ENCODE data around the gene RASL10A.

The RASL10A gene

DNA sequence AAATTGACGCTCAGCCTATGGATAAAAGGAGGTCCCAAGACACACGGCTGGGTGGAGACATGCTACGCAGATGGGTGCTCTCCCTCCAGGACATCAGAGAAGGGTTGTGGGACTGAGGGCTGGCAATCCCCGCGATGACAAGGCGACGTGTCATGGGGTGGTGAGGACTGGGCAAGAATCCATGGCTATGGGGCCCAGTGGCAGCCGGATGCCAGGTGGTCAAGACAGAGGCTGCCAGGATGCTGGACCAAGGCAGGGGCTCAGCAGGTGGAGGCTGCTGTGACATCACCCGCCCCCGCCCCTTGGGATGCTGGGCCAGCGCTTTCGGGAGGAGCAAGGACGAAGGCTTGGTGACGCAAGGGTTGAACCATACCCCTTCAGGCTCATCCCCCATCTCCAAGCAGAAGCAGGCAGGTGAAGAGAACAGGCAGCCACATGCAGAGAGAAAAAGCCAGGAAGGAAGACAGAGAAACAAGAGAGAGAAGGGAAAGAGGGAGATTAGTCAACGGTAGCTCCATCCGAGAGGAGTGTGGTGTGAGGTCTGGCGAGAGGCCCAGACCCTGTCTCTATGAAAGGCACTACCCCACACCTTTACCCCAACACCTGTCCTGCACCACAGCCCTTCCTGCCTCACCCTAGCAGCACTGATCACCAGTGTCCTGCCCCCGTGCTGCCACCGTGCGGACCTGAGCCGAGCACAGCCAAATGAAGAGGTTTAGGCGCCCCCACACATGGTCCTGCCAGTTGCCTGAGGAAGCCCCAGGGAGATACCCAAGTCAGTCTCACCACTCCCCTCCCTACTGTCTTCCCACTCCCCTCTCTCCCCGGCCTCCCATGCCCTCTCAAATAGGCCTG, 24.1 kb upstream of the RASL10A start:
- in situ Hi-C loops (cut with HindIII; ENCODE audit: low sequenced_read_pairs) = no loop called here

DNA sequence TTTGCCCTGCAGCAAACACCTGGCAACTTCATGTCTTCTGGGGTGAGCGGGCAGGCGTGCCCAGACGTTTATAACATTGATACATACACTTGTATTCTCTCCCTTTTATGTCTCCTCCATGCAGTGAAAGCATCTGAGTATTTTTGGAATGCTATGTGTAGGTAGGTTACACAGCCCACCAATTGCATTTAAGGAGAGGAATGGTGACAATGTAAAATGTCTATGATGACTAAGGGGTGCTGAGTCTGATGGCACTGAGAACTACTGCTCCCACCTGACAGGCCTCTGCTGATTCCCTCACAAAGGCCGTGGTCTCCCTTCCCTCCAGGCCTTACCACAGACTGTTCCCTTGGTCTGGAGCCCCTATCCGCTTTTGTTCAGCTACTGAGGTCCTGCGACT, 22.9 kb upstream of the RASL10A start:
- in situ Hi-C loops (cut with HindIII; ENCODE audit: low sequenced_read_pairs) = no loop called here

DNA sequence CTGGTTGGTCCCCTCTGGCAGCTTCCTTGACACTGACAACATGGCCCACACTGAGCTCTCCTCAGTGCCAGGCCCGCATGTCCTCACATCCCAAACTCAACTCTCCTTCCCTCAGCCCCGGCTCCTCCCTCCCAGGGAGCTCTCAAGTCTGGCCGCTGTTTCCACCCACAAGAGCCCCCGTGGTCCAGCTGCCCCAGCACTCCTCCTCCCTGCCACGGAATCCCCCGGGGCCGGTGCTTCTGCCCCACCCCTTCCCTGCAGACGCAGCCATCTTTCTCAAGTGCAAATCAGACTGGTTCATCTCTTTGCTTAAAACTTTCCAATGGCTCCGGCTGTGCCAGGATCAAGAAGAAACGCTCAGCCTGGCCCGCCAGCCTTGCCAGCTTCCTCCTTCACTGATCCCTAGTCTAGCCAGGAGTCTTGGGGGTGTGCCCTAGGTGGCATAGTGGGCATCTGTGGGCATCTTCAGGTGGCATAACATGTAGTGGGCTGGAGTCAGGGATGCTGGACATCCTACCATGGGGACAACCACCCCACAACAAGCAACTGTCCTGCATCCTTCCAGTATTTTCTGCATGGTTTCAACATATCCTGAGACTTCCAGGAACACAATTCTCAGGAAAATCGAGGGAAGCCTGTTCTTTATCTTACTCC, 22.3 kb upstream of the RASL10A start:
- in situ Hi-C loops (cut with HindIII; ENCODE audit: low sequenced_read_pairs) = no loop called here

DNA sequence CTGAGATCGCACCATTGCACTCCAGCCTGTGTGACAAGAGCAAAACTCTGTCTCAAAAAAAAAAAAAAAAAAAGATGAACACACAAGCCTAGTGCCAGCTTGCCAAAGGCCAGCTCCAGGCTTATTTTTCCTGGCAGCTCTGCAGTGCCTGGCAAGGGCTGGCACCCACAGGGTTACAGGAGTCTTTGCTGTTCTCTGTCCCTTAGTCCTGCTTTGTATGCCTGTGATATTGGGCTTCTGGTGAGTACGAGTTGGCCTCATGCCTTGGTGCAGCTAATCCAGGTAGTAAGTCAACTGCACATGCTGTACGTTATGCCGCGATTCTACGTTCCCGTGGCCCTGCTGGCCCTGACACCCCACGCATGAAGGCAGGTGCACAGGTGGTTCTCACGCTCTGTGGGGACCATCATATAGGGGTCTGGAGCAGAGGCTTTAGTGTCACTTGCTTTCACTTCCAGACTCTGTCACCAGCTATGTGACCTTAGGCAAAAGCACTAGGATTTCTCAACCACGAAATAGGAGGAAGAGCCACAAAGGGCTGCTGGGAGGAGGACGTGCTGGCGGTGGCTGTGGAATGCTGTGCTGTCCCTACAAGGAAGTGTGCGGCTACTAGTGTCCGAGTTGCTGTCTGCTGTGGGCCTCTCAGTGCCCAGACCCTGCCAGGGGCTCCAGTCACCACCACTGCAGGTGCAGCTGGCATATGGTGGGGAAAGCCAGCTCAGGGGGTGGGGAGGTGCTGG, 21.4 kb upstream of the RASL10A start:
- in situ Hi-C loops (cut with HindIII; ENCODE audit: low sequenced_read_pairs) = no loop called here

DNA sequence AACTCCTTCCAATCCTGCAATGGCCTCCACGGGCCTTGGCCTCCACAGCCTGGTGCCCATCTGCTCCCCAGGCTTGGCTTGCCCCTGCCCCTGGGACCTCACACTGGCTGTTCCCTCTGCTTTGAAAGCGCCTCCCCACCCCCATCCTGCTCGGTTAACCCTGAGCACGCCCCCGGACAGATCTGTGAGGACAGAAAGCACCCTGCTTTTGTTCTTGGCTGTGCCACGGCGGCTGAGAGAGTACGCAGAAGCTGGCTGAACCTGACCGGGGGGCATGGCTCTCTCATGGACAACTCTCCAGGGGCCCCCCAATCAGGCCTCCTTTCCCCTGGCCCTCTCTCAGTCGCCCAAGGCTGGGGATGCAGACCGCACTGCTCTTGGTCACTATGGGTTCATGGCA, 20.2 kb upstream of the RASL10A start:
- in situ Hi-C loops (cut with HindIII; ENCODE audit: low sequenced_read_pairs) = no loop called here

DNA sequence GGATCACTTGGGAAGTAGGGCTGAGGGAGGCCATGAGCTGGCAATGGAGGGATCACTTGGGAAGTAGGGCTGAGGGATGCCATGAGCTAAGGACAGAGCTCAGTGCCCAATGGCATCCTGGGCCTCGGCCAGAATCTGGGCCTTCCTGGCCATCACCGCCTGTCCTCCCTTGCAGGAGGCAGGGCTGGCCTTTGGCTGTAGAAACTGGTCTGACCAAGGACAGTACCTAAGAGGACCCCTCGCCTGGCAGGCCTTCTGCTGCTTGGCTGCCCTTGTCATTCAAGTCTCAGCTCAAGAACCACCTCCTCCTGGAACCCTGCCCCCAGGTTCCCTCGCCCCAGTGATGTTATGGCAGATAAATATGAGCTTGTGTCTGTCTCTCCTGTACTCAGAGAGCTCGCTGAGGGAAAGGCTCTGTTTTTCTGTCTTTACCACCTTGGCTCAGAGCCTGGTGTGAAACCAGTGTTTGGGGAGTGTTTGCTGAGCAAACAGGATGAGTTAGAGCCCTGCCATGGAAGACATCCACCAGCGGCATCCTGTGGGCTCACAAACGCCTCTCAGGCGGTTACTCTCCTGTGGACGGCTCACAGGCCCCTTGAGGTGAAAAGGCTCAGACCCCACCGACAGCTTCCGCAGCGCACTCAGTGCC, 19.3 kb upstream of the RASL10A start:
- in situ Hi-C loops (cut with HindIII; ENCODE audit: low sequenced_read_pairs) = no loop called here

DNA sequence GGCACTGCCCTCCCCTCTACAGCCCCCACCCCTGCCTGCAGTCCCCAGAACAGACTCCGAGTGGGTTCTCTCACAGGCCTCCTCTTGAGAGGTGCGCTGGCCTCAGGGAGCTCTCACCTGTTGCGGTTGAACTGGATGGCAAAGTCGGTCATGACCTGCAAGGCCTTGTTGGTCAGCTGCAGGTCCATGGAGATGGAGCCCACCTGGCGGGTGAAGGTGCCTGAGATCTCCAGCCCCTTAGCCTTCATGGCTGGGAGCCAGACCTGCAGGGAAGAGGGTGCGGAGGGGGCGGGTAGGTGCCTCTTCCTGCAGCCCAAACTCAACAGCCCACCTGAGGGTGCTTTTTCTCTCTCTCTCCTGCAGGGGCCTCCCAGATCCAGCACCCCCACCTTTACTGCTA, 18.7 kb upstream of the RASL10A start:
- in situ Hi-C loops (cut with HindIII; ENCODE audit: low sequenced_read_pairs) = no loop called here

DNA sequence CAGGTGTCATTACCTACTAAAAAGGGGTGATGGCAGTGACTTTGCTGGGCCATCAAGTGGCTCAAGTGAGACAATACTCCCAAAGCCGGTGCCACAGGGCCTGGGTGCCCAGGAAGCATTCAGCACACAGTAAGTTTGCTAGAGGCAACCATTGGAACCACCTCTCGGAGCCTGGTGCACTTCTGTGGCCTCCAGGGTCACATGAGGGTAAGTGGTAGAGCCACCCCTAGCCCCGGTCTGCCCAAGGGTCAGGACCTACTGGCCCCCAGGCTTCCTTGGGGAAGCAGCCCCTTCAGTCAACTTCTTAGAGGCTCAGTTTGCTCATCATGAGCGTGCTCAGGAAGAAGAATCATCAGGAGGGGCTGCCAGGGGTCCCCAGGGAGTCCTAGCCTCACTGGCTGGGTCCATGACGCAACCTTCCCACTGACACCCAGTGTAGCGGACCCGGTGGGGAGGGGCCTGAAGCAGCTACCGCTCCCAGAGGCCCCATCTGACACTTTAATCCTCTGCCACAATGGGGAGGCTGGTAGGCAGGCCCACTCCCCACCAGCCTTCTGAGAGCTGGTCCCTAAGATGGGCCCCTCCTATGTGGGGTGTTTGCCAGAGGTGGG, 17.5 kb upstream of the RASL10A start:
- in situ Hi-C loops (cut with HindIII; ENCODE audit: low sequenced_read_pairs) = no loop called here

DNA sequence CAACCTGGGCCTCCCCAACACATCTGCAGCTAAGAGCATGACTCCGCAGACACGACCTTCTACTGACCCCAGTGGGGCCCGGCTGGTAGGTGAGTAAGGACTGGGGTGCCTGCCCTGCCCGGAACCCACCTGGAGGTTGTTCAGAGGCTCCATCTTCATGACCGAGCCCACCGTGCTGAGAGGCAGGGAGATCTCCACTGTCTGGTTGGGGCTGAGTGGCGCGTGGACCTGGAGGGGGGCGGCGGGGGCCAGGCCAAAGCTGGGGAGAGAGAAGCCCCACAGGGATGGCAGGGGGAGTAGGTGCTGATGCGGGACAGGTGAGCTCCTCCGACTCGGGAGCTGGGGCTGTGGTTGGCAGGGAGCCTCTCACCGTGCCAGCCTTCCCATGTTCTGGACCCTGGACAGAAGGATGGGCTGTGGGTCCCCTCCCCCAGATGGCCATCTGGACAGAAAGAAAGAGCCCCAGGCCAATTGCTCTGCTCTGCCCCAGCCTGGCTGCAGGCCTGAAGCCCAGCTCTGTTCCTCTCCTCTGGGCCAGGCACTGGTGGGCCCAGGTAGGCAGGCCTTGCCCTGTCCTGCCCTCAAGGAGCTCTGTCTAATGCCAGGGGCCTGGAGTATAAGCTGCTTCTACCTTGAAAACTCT, 16.3 kb upstream of the RASL10A start:
- in situ Hi-C loops (cut with HindIII; ENCODE audit: low sequenced_read_pairs) = no loop called here

DNA sequence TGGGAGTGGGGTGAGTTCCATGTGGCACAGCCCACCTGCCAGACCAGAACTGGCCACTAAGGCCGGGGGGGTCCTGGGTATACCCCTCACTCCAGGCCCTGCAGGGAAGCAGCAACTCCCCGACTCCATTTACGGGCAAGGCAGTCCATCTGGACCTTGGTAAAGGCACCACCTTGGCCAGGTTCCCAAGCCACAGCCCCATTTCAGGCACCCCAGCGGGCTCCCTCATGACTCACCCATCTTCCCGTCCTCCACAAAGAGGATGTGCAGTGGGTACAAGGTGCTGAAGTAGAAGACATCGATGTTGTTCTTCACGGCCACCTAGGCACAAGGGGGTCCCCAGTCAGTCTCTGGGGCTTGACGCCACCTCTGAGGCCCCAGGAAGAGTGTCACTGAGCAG, 15.7 kb upstream of the RASL10A start:
- in situ Hi-C loops (cut with HindIII; ENCODE audit: low sequenced_read_pairs) = no loop called here

DNA sequence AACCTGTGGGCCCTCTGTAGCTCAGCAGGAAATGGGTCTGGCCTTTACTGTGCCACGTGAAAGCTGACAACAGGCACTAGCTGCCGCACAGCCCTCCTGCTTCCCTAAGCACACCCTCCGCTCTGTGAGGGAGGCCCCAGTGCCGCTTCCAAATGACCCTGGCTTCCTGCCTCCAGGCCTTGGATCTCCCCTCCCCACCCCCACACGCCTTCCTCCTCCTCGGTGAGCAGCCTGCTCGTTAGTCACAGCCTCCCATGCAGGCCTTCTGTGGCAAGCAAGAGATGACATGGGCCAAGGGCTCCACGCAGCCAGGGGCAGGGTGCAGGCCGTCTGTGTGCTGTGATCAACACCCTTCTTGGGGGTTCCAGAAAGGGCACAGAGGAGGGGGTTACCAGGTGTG, 15.3 kb upstream of the RASL10A start:
- in situ Hi-C loops (cut with HindIII; ENCODE audit: low sequenced_read_pairs) = no loop called here

DNA sequence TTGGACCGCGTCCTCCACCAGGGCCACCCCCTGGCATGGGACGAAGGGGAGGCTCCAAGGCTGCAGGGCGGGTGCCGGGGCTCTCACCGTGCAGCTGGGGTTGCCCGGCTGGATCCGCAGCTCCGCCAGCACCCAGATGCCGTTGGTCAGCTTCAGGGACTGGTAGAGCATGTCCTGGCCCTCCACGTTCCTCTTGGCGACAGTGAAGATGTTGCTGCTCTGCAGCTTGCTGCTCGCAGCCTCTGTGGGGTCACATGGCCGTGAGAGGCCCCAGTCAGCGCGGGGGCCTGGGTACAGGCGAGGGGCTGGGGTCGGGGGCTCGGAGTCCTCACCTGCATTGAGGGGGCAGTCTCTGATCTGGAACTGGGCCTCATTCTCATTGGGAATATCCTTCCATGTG, 14.8 kb upstream of the RASL10A start:
- in situ Hi-C loops (cut with HindIII; ENCODE audit: low sequenced_read_pairs) = no loop called here

DNA sequence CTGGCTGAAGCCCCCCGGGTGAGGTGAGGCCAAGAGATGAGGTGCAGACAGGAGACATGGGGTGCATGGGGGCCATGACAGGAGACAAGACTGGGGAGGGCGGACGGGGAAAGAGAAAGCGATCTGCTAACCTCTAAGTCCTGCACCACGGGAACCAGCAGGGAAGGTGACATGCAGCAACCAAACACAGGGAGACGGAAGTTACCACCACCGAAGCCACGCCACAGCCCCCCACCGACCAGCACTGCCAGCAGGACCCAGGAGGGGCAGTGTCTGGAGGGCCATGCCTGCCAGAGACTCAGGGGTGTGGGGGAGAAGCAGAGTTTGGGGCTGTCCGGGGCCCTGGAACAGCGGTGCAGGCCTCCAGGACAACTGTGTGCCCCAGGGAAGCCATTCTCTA, 14.1 kb upstream of the RASL10A start:
- in situ Hi-C loops (cut with HindIII; ENCODE audit: low sequenced_read_pairs) = no loop called here

DNA sequence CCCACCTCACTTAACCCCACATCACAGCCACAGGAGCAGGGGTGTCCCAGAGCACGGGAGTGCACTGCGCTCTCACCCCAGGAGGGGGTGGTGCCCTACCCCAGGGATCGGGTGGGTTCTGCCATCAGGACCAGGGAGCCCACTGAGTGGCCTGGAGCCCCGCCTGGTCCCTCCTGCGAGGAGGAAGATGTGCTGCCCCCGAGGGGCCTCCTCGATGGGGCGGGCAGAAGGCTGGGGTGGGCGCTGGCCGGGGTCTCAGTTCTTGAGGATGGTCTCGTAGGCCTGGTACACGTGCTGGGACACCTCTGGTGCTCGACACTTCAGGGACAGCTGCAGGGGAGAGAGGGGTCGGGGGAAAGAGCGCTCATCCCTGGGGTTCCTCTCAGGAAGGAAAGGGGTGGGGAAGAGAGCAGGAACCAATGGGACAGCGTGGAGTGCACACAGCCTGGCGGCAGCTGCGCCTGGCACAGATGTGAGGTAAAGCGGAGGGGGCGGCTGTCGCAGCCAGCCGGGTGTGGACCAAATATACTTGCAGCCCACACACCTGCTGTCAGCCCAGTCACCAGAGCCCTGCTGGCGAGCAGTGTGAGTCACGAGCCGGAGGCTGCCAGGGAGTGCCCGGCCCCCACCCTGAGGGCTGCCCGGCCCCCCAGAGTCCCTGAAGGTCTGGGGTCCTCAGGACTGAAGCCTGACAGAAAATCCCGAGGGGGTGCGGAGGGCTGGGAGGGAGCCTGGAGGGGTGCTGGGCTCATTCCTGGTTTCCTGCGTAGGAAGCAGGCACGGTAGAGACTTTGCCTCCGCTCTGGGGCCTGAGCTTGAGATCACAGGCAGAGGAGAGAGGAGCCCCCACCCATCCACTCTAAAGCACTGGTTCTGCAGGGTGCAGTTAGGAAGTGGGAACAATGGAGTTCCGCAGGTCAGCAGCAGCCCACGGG, 13.3 kb upstream of the RASL10A start:
- in situ Hi-C loops (cut with HindIII; ENCODE audit: low sequenced_read_pairs) = no loop called here

DNA sequence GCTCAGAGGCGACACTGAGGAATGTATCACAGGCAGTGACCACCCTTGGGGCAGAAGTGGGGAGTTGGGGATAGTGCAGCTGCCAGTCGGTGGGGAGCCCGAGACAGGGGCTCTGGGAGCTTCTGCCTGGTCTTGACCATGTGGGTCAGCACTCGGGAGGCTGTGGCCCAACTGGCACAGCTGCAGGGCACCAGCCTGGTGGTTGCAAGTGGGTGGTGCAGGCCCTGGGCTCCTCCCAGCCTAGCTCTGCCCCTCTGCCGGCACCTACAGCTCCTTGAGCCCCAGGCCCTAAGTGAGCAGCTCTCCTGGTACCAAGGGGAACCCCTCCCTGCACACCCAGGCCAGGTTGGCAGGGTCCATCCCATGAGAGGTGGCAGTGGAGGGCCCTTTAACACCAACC, 12.6 kb upstream of the RASL10A start:
- in situ Hi-C loops (cut with HindIII; ENCODE audit: low sequenced_read_pairs) = no loop called here

DNA sequence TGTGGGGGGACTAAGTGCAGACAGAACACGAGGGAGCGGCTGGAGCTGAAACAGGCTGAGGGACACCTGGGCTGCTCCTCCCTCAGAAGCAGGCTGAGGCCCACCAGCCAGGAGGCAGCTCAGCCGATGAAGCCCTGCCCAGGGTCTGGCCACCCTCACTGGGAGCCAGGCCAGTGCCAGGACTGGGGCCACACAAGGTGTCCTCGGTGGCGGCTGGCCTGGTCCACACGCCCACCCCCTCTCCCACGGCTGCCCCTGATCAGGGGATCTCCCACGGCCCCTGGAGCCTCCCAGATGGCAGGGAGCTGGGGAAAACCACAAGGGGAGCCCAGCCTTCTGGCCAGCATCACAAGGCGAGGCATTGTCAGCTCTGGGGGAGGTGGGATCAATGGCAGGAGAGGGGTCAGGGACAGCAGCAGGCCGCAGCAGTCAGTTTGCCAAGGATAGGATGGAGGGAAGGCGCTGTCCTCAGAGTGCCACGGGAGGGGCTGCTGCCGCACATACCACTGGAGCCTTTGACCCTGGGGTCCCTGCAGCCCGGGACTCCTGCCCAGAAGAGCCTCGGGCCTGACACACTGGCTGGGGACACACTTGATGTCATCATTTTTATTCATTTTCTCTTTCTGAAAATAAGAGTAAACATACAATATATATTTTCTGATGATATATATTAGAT, 11.7 kb upstream of the RASL10A start:
- in situ Hi-C loops (cut with HindIII; ENCODE audit: low sequenced_read_pairs) = no loop called here

DNA sequence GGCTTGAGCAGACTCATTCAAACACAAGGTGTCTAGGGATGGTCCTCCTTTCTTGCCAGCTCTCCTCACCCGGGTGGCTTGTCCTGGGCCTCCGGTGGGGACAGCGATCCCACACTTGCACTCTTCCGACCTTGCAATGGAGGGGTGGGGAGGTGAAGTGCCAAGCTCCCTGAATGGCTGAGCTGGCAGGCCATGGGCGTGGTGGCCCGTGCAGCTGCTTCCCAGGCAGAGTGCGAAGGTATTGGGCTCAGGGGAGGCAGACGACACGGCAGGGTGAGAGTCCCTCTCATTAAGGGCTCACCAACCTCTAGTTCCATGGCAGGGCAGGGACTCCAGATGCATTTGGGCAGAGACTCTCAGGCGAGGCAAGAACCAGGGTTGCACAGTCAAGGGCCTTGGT, 11.0 kb upstream of the RASL10A start:
- in situ Hi-C loops (cut with HindIII; ENCODE audit: low sequenced_read_pairs) = no loop called here

DNA sequence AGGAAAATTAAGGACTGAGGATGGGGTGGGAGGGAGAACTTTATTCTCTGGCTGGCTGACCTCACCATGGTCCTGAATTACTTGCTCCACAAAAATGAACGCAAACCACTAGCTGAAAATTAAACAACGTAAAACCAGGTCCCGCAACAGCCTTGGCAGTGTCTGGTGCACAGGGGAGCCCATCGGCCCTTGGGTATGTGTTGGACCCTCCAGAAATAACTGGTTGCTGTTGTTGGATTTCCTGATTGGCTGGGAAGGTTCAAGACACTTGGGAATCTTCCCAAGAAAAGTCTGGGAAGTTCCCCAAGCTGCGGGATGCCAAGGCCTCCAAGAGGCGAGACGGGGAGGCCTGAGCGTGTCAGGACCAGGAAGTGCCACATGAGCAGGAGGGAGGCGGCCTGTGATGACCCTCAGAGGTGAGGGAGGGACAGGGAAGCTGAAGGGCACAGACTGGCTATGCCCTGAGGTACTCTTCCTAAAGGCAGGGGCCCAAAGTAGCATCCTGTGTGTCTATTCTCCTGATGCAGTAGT, 10.4 kb upstream of the RASL10A start:
- in situ Hi-C loops (cut with HindIII; ENCODE audit: low sequenced_read_pairs) = no loop called here

DNA sequence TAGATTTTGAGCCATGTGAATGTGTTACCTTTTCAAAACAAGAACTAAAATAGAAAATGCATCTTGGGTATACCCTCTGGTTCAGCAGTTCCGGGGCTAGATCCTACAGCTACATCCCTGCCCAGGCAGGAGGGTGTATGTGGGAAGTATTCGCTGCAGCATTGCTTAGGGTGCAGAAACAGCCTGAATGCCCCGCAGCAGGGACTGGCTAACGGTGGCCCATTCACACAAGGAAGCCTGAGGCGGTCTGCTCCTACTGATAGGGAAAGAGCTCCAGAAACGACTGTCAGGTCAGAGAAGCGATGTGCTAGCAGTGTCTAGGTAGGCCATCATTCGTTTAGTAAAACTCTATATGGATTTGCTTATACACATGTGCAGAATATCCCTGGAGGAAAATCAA, 9.9 kb upstream of the RASL10A start:
- in situ Hi-C loops (cut with HindIII; ENCODE audit: low sequenced_read_pairs) = no loop called here
